GM12873 (cell line): ENCODE results near the gene SEMA3D.

Experiments used
- CTCF ChIP-seq: IDR thresholded peaks from 2 replicates; pipeline ENCODE4 v1.5.1; 2012; ENCODE audit warnings: low read depth, mild to moderate bottlenecking, moderate library complexity, low read length, control low read depth; ENCODE audit not compliant: insufficient read depth; ENCODE audit errors: missing control alignments

SEMA3D gene

GRCh38 chr7:85101347-85101746, 85.5 kb downstream of the SEMA3D start:
- no peak for TF ChIP-seq CTCF

- TF ChIP-seq CTCF = no peak
These were observed 89.0 kb downstream of the SEMA3D start for GRCh38 chr7:85097844-85098243.

GRCh38 chr7:85095806-85096205, 91.0 kb downstream of the SEMA3D start:
- TF ChIP-seq CTCF = no peak

GRCh38 chr7:85095366-85095765, 91.5 kb downstream of the SEMA3D start:
- no peak for TF ChIP-seq CTCF

GRCh38 chr7:85094046-85094725, 92.7 kb downstream of the SEMA3D start:
- no peak for TF ChIP-seq CTCF

GRCh38 chr7:85091565-85091928, 95.3 kb downstream of the SEMA3D start:
- no peak for TF ChIP-seq CTCF

GRCh38 chr7:85090919-85091564, 95.8 kb downstream of the SEMA3D start:
- no peak for TF ChIP-seq CTCF
